ENCODE measurements around the gene LTN1.
A peak's percentile ranks its signal among the peaks of the same experiment; 100 is the strongest.
"Not testable (repeated sequence)": the region's sequence is repeated elsewhere in the genome, so short reads cannot be mapped to it uniquely, and the experiment has no call there.

LTN1 gene, protein sequence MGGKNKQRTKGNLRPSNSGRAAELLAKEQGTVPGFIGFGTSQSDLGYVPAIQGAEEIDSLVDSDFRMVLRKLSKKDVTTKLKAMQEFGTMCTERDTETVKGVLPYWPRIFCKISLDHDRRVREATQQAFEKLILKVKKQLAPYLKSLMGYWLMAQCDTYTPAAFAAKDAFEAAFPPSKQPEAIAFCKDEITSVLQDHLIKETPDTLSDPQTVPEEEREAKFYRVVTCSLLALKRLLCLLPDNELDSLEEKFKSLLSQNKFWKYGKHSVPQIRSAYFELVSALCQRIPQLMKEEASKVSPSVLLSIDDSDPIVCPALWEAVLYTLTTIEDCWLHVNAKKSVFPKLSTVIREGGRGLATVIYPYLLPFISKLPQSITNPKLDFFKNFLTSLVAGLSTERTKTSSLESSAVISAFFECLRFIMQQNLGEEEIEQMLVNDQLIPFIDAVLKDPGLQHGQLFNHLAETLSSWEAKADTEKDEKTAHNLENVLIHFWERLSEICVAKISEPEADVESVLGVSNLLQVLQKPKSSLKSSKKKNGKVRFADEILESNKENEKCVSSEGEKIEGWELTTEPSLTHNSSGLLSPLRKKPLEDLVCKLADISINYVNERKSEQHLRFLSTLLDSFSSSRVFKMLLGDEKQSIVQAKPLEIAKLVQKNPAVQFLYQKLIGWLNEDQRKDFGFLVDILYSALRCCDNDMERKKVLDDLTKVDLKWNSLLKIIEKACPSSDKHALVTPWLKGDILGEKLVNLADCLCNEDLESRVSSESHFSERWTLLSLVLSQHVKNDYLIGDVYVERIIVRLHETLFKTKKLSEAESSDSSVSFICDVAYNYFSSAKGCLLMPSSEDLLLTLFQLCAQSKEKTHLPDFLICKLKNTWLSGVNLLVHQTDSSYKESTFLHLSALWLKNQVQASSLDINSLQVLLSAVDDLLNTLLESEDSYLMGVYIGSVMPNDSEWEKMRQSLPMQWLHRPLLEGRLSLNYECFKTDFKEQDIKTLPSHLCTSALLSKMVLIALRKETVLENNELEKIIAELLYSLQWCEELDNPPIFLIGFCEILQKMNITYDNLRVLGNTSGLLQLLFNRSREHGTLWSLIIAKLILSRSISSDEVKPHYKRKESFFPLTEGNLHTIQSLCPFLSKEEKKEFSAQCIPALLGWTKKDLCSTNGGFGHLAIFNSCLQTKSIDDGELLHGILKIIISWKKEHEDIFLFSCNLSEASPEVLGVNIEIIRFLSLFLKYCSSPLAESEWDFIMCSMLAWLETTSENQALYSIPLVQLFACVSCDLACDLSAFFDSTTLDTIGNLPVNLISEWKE (N-terminal part only)

DNA sequence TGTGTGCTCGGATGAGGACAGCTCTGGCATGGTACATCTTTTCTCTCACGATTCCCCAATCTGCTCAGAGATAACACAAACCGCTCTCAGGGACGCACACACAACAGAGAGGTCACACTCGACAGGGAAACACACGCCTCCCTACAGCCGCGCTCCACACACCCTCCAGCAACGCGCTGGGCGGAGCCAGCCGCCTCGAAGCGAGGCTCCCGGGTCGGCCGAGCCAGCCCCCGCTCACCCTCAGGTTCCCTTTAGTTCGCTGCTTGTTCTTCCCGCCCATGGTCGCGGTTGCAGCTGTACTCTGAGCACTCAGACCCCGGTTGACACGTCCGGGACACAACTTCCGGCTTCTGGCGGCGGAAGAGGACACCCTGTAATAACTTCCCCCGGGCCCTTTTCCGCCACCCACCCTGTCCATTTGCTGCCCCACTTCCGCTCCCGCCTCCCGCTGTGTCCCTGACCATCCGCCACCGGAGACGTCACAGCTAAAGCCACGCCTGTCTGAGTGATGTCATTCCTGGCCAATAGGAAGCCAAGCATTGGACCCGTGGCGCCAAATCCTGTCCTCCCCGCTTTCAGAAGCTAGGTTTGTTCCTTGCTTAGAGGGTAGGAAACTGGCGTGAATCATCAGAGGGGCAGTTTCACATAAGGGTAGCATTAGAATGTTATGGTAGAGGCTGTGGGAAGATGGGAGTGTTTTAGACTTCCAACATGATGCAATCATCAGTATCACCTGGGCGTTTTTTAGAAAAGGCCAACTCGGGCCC is at the start of gene LTN1:
LTN1 (minus strand) TSS at position 352 of the 767 bp plus-strand sequence; CDS start at position 280, 72 bp downstream.
- DNase-seq: peak; percentile 95 to 98

DNA sequence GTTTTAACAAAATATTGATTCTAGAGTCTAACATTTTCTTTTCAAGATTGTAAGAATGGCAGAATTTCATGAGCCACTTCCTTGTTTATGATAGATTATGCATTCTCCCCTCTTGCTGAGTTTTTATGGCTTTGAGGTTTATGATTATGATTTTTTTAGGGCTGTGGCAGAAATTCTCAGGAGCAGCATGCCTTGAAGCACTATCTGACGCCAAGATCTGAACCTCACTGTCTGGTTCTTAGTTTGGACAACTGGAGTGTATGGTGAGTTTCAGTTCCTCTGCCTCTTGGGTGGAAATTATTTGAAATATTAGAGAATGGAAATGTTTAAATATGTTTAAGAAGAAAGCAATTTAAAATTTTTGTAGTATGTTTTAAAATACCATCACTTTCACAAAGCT is 42.0 kb upstream of the LTN1 start:
- no peak for DNase-seq

GRCh38 chr21:29033871-29034270 is 41.2 kb upstream of the LTN1 start:
- DNase-seq: no peak

GRCh38 chr21:29033301-29033700 is 40.6 kb upstream of the LTN1 start:
- no peak for DNase-seq

- no peak for DNase-seq
These were observed 38.2 kb upstream of the LTN1 start for GRCh38 chr21:29030909-29031308.

- DNase-seq: no peak
These were observed 36.8 kb upstream of the LTN1 start for GRCh38 chr21:29029524-29029923.

- DNase-seq: no peak
These were observed 32.6 kb upstream of the LTN1 start for GRCh38 chr21:29025328-29025713.

DNA sequence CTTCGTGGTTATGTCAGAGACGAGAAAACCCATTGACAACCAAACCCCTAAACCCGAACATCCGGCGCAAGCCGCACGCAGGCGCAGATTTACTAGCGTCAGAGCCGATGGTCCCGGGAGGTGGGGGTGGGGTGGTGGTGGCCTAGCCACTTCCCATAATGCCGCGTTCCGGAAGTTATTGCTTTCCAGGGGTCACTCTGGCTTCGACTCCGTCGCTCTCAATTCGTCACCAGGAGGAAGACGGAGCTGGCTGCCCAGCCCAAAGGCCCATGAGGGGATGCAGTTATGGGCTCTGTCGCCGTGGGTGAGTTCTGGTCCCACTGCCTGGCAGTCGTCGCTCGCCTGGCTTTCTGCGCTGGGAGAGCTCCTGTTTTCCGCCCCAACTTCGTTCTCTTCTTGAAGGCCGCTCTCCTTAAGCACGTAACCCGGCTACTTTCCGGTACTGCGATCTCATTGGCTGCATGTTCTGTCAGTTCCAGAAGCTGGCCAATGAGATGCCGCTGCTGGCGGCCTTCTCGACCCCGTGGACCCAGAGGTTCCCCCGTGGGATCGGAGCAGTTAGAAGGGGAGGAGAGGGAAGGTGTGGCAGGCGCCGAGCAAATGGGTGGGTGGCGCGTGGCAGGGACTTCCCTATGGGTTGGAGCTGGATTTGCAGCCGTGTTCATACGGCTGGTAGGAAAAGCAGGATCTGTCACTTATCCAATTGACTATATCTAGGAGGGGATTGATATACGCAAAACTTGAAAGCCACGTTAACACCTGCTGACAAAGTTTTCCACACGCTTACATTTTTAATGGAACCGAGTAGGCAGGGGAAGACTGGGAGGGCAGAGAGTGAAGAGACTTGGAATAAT is 32.0 kb upstream of the LTN1 start, which contains the start of gene USP16:
USP16 (plus strand) TSS at position 195 of the 854 bp plus-strand sequence. CDS start 3,246 bp downstream, outside the sequence.
- DNase-seq: peak; percentile 92 to 94

DNA sequence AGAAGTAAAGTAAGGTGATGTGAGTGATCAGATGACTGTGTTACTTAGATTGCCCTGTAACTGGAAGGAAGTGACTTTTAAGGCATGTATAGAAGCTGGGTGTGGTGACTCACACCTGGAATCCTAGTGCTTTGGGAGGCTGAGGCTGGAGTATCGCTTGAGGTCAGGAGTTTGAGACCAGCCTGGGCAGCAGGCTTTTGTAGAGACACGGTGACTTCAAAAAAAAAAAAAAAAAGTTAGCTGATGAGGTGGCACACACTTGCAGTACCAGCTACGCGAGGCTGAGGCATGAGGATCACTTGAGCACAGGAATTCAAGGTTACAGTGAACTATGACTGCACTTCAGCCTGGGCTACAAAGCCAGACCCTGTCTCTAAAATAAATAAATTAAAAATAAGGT is 29.5 kb upstream of the LTN1 start:
- no peak for DNase-seq

DNA sequence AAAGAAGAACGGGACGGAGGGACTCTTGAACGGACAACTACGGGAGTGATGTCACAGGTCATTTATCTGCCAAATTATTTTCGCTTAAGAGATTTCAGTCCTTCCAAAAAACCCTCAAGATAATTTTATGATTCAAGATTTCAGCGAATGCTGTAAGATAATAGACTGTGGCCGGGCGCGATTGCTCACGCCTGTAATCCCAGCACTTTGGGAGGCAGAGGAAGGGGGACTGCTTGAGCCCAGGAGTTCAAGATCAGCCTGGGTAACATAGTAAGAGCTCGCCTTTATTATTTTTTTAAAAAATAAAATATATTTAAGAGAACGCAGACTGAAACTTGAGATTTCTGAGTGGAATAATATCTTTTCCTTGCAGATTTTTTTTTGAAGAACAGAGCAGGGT is 25.9 kb upstream of the LTN1 start:
- DNase-seq: no peak

GRCh38 chr21:29017639-29018237 is 25.1 kb upstream of the LTN1 start:
- DNase-seq: peak; percentile 34 to 50

- DNase-seq: not testable (repeated sequence)
These were observed 18.6 kb upstream of the LTN1 start for GRCh38 chr21:29011236-29011635.

DNA sequence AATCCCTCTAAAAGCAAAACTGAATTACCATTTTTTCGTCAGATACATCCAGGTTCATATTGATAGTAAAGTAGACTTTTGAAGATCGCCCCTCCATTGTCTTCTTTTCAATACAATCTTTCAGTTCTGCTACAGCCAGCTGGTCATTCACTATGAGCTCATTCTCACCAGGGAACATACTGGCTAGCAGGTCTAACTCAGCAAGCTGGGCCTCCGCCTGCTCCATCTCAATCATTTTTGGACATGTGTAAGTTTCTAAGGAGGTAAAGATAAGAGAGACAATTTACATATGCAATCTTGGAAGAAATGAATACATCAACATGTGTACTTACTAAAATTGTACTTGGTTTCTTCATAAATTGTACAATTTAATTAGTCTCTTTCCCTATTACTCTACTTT is 15.7 kb upstream of the LTN1 start:
- DNase-seq: no peak

- DNase-seq: no peak
These were observed 15.1 kb upstream of the LTN1 start for GRCh38 chr21:29007810-29008209.

DNA sequence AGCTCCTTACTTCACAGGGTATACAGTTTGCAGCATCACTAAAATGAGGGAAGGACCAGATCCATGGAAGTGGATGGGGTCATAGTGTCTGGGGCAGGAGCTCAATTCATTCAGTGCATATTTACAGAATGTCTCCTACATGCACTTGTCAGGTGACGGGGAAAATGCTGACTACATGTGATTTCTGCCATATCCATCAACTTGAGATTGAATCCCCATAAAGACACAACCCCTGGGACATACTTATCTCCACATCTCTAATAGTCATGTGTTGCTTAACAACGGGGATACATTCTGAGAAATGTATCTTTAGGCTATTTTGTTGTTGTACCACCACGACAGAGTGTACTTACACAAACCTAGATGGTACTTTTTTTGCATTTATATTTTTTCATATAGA is 14.5 kb upstream of the LTN1 start:
- DNase-seq: no peak

DNA sequence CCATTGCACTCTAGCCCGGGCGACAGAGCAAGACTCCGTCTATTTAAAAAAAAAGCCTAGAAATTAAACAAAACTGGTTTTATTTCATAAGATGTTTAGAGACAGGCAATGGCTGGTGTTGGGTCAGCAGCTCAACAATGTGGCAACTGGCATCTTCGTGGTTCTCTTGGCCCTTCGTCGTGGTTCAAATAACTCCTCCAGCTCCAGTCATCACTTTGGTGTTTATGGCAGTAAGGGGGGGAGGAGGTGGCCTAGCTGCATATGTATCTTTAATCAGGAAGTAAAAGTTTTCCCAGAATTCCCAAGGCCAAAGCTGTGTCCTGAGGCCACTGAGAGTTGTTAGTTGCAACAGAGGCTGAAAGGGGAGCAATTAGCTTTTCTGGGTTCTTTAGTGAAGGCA is 13.0 kb upstream of the LTN1 start:
- DNase-seq: no peak

DNA sequence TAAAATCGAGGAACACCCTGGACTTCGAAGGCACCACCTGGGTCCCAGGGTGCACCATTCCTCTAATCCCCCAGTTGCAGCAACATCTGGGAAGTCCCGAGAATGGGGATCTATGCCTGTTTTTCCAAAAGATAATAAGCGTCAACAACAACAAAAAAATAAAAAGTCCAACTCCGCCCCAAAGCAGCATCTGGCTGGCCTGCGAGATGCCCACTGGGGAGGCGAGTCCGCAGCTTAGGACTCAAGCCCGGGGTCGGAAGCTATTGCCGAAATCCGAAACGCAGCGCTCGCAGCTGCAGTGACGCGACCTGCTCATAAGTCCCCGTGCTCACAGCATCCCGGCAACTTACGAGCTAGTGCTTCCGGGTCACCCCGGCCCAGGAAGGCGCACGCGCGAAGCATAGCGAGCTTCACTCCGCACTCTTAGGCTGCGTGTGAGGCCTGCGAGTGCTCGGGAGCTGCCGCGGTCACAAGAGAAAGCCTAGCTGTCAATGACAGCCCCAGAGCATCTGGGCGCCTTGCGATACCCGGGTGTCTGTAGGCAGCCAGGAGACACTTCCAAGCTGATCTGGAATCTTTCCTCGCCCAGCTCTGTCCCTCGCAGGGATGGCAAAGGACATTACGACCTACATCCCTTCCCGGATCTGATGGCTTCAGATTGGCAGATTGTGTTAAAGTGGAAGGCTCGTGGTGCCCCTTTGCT is 9.9 kb upstream of the LTN1 start:
- peak; percentile 91 to 93 for DNase-seq

- DNase-seq: no peak
These were observed 584 bp upstream of the LTN1 start for GRCh38 chr21:28993293-28993629.

DNA sequence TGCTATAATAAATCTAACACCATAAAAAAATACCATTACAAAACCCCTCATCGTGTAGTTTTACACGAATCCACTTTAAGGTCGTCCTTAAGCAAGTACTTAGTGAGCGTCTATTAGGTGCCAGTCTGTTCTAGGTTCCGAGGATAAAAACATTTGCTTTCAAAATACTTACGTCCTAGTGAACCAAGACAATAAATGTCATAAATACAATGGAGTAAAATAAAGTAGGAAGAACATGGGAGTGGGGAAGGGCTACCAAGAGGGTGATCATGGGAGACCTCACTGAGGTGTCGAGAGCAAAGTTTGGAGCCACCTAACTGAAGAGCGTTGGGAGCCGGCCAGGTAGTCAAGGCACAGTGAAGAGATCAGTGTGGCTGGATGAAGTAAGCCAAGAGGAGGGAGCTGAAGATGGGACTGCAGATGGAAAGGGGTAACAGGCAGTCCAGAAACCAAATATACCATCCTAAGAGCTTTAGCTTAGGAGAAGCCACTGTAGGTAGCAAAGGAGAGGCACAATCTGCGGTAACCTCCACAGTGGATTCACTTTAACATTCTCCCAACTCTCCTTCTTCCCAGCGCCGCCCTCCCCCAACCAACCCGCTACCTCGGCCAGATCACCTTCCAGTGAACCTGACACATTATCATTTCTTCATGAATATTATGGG is 684 bp downstream of the LTN1 start:
- DNase-seq: no peak

GRCh38 chr21:28988146-28988545 is 4.5 kb downstream of the LTN1 start:
- DNase-seq: not testable (repeated sequence)
